OCI-LY7 (cell line): Measurements from ENCODE around the gene AMELY. TPM values are rescaled to one million over a fixed set of nuclear protein-coding genes. Genes with fewer than 3 reads are reported as not detected.

ENCODE experiments used
- BruUV-seq: library from RNA; stranded (reverse); fragments of 400-500 nt; replicated peaks from 2 replicates; lab custom pipeline; 2021; lab: Mats Ljungman, UMichigan
- CTCF ChIA-PET: fragments of 300-600 bp; sonication (Branson Sonifier 250); formaldehyde crosslinking; loops from one replicate; lab custom pipeline; 2022; ENCODE audit warnings: antibody characterized with exemption; ENCODE audit not compliant: unreplicated experiment; lab: Charles Lee
- POLR2A ChIA-PET: fragments of 300-600 bp; sonication (Branson Sonifier 250); formaldehyde crosslinking; loops from one replicate; lab custom pipeline; 2022; ENCODE audit warnings: antibody characterized with exemption; lab: Charles Lee
- DNase-seq: peaks from one replicate; pipeline ENCODE4 v3.0.0-alpha.2; 2015; ENCODE audit warnings: low spot score
- H2AFZ ChIP-seq: fragments of 200-600 bp; sonication (generic), shearing (Covaris generic); 2 replicates; pipeline ENCODE4 v1.6.1; 2014; ENCODE audit warnings: mild to moderate bottlenecking, antibody characterized with exemption, low read length, moderate library complexity
- H3K27ac ChIP-seq: fragments of 200-600 bp; sonication (generic); 2 replicates; pipeline ENCODE4 v1.5.1; 2014; ENCODE audit warnings: mixed run types, low read depth, mild to moderate bottlenecking, moderate library complexity, low read length, inconsistent platforms; ENCODE audit not compliant: poor library complexity, severe bottlenecking
- H3K36me3 ChIP-seq: fragments of 200-600 bp; sonication (generic); 2 replicates; pipeline ENCODE4 v1.6.1; 2014; ENCODE audit warnings: mild to moderate bottlenecking, antibody characterized with exemption, low read length, moderate library complexity, mixed read lengths; ENCODE audit not compliant: insufficient read depth
- H3K4me1 ChIP-seq: fragments of 200-600 bp; sonication (generic); 2 replicates; pipeline ENCODE4 v1.5.1; 2014; ENCODE audit warnings: mild to moderate bottlenecking, low read length; ENCODE audit not compliant: insufficient read depth, poor library complexity, severe bottlenecking
- H3K4me2 ChIP-seq: fragments of 200-600 bp; sonication (generic); 2 replicates; pipeline ENCODE4 v1.6.1; 2014; ENCODE audit warnings: mild to moderate bottlenecking, low read length
- H3K4me3 ChIP-seq: fragments of 200-600 bp; sonication (generic); 2 replicates; pipeline ENCODE4 v1.5.1; 2014; ENCODE audit warnings: mild to moderate bottlenecking, low read depth, low read length; ENCODE audit not compliant: poor library complexity, severe bottlenecking
- H3K79me2 ChIP-seq: fragments of 200-600 bp; sonication (generic); 2 replicates; pipeline ENCODE4 v1.6.1; 2016; ENCODE audit warnings: low read depth, mild to moderate bottlenecking, low read length, moderate library complexity, mixed read lengths; ENCODE audit not compliant: insufficient read depth
- H3K9me2 ChIP-seq: fragments of 200-600 bp; sonication (generic); 2 replicates; pipeline ENCODE4 v1.6.1; 2016; ENCODE audit warnings: mild to moderate bottlenecking, low read length, mixed read lengths; ENCODE audit not compliant: insufficient read depth
- H3K9me3 ChIP-seq: fragments of 200-600 bp; sonication (generic); 2 replicates; pipeline ENCODE4 v1.6.1; 2014; ENCODE audit warnings: mild to moderate bottlenecking, mixed run types, low read length, mixed read lengths
- H4K20me1 ChIP-seq: fragments of 200-600 bp; sonication (generic); 2 replicates; pipeline ENCODE4 v1.6.1; 2014; ENCODE audit warnings: mild to moderate bottlenecking, antibody characterized with exemption, low read length, moderate library complexity, mixed read lengths; ENCODE audit not compliant: insufficient read depth
- CTCF ChIP-seq: fragments of 200-600 bp; sonication (generic); conservative IDR thresholded peaks from 2 replicates; pipeline ENCODE4 v1.5.1; 2014; ENCODE audit warnings: mild to moderate bottlenecking, antibody characterized with exemption, low read length, moderate library complexity, mixed read lengths
- EZH2phosphoT487 ChIP-seq: fragments of 200-600 bp; sonication (generic); IDR thresholded peaks from 2 replicates; pipeline ENCODE4 v1.6.1; 2018; ENCODE audit warnings: low read depth, borderline replicate concordance, mild to moderate bottlenecking, mixed run types, antibody characterized with exemption, low read length, moderate library complexity, mixed read lengths
- intact Hi-C: fragments of 100-400 bp; cut with micrococcal nuclease; formaldehyde crosslinking; loops from one replicate; pipeline ENCODE4 v1.10.0; 2022; ENCODE audit not compliant: unreplicated experiment
- total RNA-seq, 2 experiments: library from RNA; depleted of rRNA in 1 of 2; stranded (reverse); fragments of >200 nt in 1 of 2; shearing (Covaris generic) in 1 of 2; gene quantifications; 2 replicates each; pipeline ENCODE4 v1.2.3, GENCODE V29; 2014 to 2022

AMELY gene
- total RNA-seq, 2 experiments from 2014 or later = not detected

- H3K9me3 ChIP-seq = no peaks in the 10 kb centered on the region
- no peak for DNase-seq
- H2AFZ ChIP-seq = no peak overlapping the region
- H4K20me1 ChIP-seq = no peaks in the 10 kb centered on the region
- peaks cover 7% of the 10 kb centered on the region for H3K4me1 ChIP-seq
- no peak for TF ChIP-seq CTCF
- TF ChIP-seq EZH2phosphoT487 = no peak
- H3K4me2 ChIP-seq = no peak overlapping the region
- no TSS peak for BruUV-seq
- no peaks in the 10 kb centered on the region for H3K79me2 ChIP-seq
- peak overlapping the region; percentile 56 for H3K27ac ChIP-seq
- no peak overlapping the region for H3K4me3 ChIP-seq
- POLR2A ChIA-PET = interaction anchor here (1.8 kb wide), 1 partner anchor 19 kb away, joined by 12 read pairs; the partner anchor contains the start of gene TBL1Y
- H3K9me2 ChIP-seq = no peaks in the 10 kb centered on the region
- intact Hi-C loops = no loop called here
- H3K36me3 ChIP-seq = no peaks in the 10 kb centered on the region; the same call in 1 of the 2 replicates
- CTCF ChIA-PET = no interaction called here
Measured at GRCh38 chrY:6928265-6928664, 16.7 kb upstream of the AMELY start.

GRCh38 chrY:6921061-6921460 lies 9.5 kb upstream of the AMELY start:
- Histone ChIP-seq H3K9me2 (no peaks in the 10 kb centered on the region), H3K4me3 (no peak overlapping the region), H3K4me1 (peaks cover 10% of the 10 kb centered on the region), H2AFZ (no peak overlapping the region), H3K27ac (no peak overlapping the region), H3K4me2 (no peak overlapping the region), H3K79me2 (no peaks in the 10 kb centered on the region), H3K9me3 (no peaks in the 10 kb centered on the region), H3K36me3 (peaks cover 51% of the 10 kb centered on the region), H4K20me1 (no peaks in the 10 kb centered on the region)
- peak; percentile 58 for DNase-seq
- ChIA-PET POLR2A (no interaction called here), CTCF (no interaction called here)
- TF ChIP-seq CTCF = no peak
- TF ChIP-seq EZH2phosphoT487 = no peak
- intact Hi-C loops = loop anchor here (1.0 kb wide), 1 partner anchor 8 kb away; no protein-coding TSS in a partner anchor
- no TSS peak for BruUV-seq

GRCh38 chrY:6913362-6913761 lies 1.8 kb upstream of the AMELY start:
- Histone ChIP-seq H3K4me2 (no peak overlapping the region), H4K20me1 (no peaks in the 10 kb centered on the region), H3K9me2 (no peaks in the 10 kb centered on the region), H3K9me3 (no peaks in the 10 kb centered on the region), H3K79me2 (0 out of 2 replicates have a peak, but pooled peaks cover 6% of the 10 kb centered on the region), H3K4me3 (no peak overlapping the region), H3K36me3 (peaks cover 47% of the 10 kb centered on the region), H2AFZ (no peak overlapping the region), H3K27ac (no peak overlapping the region), H3K4me1 (peaks cover 17% of the 10 kb centered on the region)
- DNase-seq = no peak
- TF ChIP-seq CTCF (no peak), EZH2phosphoT487 (no peak)
- intact Hi-C loops = no loop called here
- TSS peak; percentile 11 for BruUV-seq
- CTCF ChIA-PET = no interaction called here
- POLR2A ChIA-PET = interaction anchor here (1.2 to 1.3 kb wide), 2 partner anchors 16 to 19 kb away, joined by 3 to 5 read pairs; no protein-coding TSS in a partner anchor
